ENCODE data around the gene CRTC2.
"Not testable (repeated sequence)": the region's sequence is repeated elsewhere in the genome, so short reads cannot be mapped to it uniquely, and the experiment has no call there.

The CRTC2 gene

GRCh38 chr1:153958111-153958960 is at the start of gene CRTC2:
Gene CRTC2 (minus strand): TSS chr1:153958612. CDS start chr1:153958497, 115 bp downstream.
- DNase-seq = peak; percentile 99

GRCh38 chr1:154006136-154006535 is 47.7 kb upstream of the CRTC2 start:
- DNase-seq = peak; percentile 90

DNA sequence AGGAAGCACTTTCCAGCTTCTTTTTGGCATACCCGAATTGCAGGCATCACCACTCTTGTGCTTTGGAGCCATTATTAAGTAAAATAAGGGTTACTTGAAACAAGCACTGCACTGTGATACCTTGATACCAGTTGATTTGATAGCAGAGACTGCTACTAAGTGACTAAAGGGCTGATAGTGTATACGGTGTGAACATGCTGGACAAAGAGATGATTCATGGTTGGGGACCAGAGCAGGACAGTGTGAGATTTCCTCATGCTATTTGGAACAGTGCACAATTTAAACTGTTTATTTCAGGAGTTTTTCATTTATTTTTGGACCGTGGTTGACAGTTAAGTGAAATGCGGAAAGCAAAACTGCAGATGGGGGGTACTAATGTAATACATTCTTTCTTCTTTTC is 42.0 kb upstream of the CRTC2 start:
- no peak for DNase-seq

- not testable (repeated sequence) for DNase-seq
These were observed 38.5 kb upstream of the CRTC2 start for GRCh38 chr1:153996882-153997281.

- no peak for DNase-seq
These were observed 37.2 kb upstream of the CRTC2 start for GRCh38 chr1:153995640-153996039.

DNA sequence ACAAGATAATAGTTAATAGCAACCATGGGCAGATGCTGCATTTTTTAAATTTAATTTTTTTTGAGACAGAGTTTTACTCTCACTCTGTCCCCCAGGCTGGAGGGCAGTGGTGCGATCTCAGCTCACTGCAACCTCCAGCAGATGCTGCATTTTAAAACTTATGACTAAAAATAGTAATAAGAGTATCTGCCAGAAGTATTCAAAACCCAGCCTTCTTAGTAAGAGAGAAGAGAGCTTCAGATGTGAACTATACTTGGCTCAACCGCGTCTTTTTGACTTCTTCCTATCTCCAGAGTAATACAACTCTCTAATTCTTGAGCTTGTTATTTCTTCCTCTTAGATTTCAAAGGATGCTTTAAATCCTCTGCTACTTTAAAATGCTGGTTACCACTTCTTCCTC is 36.8 kb upstream of the CRTC2 start:
- no peak for DNase-seq

DNA sequence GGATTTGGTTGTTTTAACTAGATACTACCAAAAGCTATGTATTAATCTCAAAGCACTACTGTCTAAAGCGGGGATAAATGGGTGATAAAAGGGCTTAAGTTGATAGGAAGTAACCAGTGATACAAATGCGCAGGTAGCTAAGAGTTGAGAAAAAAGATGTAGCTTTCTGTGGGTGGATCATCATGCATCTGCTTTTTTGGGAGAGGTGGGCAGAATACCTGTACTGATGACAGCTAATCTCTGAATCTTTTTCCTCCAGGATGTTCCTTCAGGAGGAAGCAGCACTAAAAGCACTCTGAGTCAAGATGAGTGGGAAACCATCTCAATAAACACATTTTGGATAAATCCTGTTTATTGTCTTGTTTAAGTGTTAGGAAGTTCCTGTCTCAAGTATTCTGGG is 33.4 kb upstream of the CRTC2 start:
- no peak for DNase-seq

GRCh38 chr1:153991151-153991630 is 32.8 kb upstream of the CRTC2 start:
- DNase-seq = no peak

DNA sequence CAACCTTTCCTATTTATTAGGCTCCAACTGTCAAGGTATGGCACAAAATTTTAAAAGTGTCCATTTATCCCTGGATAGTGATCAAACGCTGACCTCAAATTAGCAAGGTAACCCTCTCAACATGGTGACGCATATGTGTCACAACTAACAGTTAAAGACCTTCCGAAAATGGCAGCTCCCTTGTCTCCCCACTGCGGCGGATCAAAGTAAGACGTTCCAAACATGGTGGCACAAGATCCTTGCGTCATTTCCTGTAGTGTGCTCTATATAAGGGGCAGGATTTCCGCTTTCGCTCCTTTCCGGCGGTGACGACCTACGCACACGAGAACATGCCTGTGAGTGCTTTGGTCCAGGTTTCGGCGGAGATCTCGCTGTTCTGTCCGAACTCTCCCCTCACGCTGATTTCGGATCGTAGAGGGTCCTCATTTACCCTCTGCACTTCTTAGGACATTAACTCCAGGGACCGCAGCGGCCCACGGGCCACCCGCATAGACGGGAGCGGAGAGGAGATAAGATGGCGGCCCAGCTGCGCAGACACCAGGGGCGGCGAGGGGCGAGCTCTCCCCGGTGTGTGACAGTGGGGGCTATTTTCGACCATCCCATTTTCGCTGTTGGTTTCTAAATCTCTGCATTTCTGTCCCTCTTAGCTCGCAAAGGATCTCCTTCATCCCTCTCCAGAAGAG is 32.2 kb upstream of the CRTC2 start, which contains the start of gene RPS27:
RPS27 (plus strand) TSS at position 295 of the 683 bp plus-strand sequence; CDS start at position 330, 35 bp downstream.
- DNase-seq = peak; percentile 98

DNA sequence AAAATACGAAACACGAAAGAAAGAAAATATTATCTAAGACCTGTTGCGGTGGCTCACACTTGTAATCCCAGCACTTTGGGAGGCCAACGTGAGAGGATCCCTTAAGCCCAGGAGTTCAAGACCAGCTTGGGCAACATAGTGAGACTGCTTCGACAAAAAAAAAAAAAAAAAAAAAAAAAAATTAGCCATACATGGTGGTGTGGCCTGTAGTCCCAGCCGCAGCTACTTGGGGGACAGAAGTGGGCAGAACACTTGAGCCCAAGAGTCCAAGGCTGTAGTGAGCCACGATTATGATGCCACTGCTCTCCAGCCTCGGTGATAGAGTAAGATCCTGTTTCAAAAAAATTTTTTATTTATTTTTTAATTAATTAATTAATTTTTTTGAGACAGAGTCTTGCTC is 29.2 kb upstream of the CRTC2 start:
- no peak for DNase-seq

GRCh38 chr1:153985941-153986761 is 27.7 kb upstream of the CRTC2 start, which contains the start of gene RAB13:
Gene RAB13 (minus strand): TSS chr1:153986339. CDS start chr1:153986236, 103 bp downstream.
- DNase-seq = peak; percentile 88

- DNase-seq = peak; percentile 74
These were observed 27.0 kb upstream of the CRTC2 start for GRCh38 chr1:153985341-153985912.

- DNase-seq = no peak
These were observed 25.9 kb upstream of the CRTC2 start for GRCh38 chr1:153984123-153984894.

- DNase-seq = not testable (repeated sequence)
These were observed 23.3 kb upstream of the CRTC2 start for GRCh38 chr1:153981735-153982134.

DNA sequence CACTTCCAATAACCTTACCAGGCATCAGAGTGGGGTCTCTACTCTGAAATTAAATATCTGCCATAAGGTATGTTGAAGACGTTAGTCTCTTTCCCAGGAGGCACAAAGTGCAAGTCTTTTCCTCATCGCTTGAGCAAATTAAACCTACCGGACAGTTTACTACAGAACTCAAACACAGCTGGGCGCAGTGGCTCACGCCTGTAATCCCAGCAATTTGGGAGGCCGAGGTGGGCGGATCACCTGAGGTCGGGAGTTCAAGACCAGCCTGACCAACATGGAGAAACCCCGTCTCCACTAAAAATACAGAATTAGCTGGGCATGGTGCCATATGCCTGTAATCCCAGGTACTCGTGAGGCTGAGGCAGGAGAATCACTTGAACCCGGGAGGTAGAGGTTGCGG is 20.7 kb upstream of the CRTC2 start:
- DNase-seq = not testable (repeated sequence)

GRCh38 chr1:153978274-153978909 is 20.0 kb upstream of the CRTC2 start:
- DNase-seq = no peak

DNA sequence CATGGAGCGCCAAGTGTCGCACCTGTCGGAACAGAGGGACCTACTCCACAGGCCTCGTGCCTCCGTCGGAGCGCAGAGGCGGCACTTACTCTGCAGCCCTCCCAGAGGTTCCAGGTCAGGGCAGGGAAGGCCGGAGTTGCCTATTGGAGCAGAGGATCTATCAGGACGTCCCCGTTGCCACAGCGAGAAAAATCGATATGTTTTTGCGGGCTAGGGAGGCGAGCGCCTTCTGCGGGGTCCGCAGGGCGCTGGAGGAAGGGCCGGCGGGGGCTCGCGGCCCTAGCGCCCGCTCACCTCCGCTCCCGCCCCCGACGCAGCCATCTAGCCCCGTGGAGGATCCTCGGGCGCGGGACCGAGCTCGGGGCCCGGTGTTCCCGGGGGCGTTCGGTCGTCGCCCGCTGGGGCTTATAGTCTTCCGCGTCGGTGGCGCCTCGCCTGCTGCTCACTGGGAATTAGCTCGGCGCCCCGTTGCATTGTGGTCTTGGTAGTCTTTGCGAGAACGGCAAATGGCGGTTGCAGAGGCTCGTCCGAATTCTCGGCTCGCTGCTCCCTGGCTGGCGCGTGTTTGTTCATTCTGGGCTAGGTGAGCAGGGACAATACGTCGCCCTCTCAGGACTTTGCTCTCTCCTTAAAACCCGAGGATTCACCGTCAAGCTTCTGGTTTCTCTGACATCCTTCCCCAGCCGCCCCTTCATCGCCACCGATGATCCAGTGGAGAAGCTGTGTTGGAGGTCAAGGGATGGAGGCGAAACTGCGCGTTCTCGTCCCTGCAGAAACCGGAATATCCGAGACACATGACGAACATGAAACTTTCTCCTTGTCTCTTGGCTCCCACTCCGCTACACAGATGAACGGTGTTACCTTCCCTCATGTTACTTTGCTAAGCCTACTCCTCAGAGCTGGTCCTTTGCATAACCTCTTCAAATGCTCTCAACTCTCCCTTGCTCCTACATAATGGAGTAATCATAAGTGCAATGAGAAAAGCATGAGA is 19.1 kb upstream of the CRTC2 start, which contains the start of gene JTB:
JTB (minus strand) TSS at position 425 of the 991 bp plus-strand sequence; CDS start at position 3, 422 bp downstream.
- peak; percentile 82 for DNase-seq

DNA sequence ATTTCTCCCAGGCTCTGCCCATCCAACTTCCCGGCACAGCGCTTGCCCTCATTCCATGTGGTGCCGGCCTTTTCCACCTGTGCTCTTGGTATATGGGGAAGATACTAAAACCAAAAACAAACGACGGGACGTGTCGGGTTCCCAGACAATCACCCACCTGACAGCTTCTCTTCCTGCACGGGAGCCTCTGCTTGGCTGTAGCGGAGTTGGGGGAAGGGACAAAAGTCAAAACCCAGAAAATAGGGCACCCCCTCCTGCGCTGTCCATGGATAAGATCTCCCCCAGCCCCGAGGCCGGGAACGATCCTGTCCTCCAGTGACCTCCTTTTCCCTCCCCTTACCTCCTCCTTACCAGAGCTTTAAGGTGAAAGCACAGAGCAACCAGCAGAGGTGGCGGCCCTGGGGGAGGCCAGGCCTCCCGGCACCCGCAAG is 18.4 kb upstream of the CRTC2 start:
- no peak for DNase-seq

- no peak for DNase-seq
These were observed 15.1 kb upstream of the CRTC2 start for GRCh38 chr1:153973525-153973924.

- DNase-seq = no peak
These were observed 14.7 kb upstream of the CRTC2 start for GRCh38 chr1:153973071-153973470.

All from HCEC 1CT (cell line).